ENCODE results near the gene ZNF141.
"Not testable (repeated sequence)": the region's sequence is repeated elsewhere in the genome, so short reads cannot be mapped to it uniquely, and the experiment has no call there.

Gene ZNF141

GRCh38 chr4:337143-337931, at the start of gene ZNF141:
Gene ZNF141 (plus strand): TSS chr4:337814. CDS start chr4:337984, 170 bp downstream.
- peak; percentile 95 for DNase-seq

- DNase-seq, result no peak
These were observed 48.7 kb upstream of the ZNF141 start for GRCh38 chr4:288891-289290.

GRCh38 chr4:294732-295131, 42.9 kb upstream of the ZNF141 start:
- DNase-seq, result no peak

GRCh38 chr4:302381-302780, 35.2 kb upstream of the ZNF141 start:
- no peak for DNase-seq

DNA sequence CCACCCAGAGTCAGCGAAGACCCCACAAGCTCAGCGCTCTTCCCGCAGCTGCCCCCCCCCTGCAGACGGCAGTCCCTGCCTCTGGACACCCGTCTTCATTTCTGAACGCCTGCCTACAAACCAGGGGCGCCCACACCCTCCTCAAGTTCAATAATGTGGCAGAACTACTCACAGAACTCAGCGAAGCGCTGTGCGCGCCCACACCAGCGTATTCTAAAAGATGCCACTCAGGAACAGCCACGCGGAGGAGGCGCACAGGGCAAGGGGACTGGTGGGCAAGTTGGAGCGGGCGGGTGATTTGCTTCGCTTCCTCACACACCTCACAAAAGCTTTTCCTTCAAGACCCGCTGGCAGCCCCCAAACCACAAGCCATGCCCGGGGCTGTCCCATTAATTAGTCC, 33.1 kb upstream of the ZNF141 start:
- DNase-seq, result not testable (repeated sequence)

DNA sequence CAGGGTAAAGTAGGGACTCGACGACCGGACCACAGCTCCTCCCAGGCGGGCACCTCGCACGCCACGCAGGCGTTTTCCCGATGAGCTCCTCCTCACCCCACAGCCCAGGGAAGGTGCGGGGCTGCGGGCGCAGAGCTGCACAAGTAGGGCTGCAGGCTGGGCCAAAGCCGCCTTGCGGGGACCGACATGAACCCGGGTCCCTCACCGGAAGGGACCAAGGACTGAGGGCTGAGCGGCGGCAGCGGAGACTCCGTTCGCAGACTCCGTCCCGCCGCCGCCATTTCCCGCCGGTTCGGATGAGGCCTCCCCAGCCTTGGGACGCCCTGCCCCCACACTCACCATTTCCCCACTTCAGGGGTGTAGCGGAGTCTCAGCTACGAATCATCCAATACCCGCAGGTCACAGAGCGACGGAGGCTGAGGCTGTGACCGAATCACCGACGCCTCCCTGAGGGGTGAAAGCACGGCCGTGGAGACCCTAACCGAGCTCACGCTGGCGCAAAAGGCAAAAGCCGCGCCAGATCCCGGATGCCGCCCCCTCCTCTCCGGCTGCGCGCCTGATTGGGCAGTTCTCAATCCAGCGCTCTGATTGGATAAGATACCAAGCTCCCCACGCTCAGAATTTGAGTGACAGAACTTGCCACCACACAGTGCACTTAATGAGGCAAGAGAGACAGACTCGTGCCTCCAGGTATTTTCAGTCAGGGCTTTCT, 32.5 kb upstream of the ZNF141 start, which contains the start of gene ZNF732:
Gene ZNF732 (minus strand): TSS at position 506 of the 712 bp plus-strand sequence. CDS start 164 bp downstream, at position 342.
- DNase-seq, result no peak

GRCh38 chr4:306551-306961, 31.1 kb upstream of the ZNF141 start:
- peak in 1 of 2 donors; percentile 26 for DNase-seq

GRCh38 chr4:309807-310206, 27.8 kb upstream of the ZNF141 start:
- DNase-seq, result no peak

DNA sequence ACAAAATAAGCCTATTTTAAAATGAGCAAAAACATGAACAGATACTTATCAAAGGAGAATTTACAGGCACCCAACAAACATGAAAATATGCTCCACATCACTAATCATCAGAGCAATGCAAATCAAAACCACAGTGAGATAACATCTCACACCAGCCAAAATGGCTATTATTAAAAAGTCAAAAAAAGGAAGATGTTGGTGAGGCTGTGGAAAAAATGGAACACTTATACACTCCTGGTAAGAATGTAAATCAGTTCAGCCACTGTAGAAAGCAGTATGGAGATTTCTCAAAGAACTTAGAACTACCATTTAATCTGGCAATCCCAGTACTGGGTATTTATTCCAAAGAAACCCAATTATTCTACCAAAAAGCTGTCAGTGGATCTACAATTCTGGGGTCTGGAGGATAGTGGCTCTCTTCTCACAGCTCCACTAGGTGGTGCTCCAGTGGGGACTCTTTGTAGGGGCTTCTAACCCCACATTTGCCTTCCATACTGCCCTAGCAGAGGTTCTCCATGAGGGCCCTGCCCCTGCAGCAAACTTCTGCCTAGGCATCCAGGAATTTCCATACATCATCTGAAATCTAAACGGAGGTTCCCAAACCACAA, 23.2 kb upstream of the ZNF141 start:
- DNase-seq, result no peak

DNA sequence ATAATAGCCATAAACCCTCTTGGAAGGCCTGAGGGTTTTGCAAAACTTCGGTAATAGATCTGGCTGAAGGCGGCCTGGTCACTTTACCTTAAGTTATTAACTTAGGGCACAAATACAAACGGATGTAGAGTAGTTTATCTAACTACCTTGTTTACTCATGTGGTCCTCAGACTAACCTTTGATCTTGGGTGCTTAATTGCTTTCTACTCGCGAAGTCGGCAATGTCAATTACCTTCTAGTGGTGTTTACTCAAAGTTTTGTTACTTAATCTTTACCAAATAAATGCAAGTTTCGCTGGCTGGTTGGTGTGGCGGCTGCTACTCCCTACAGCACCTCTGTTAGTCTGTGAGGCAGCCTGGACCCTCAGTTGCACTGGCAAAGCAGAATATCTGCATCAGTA, 8.9 kb upstream of the ZNF141 start:
- DNase-seq, result no peak

DNA sequence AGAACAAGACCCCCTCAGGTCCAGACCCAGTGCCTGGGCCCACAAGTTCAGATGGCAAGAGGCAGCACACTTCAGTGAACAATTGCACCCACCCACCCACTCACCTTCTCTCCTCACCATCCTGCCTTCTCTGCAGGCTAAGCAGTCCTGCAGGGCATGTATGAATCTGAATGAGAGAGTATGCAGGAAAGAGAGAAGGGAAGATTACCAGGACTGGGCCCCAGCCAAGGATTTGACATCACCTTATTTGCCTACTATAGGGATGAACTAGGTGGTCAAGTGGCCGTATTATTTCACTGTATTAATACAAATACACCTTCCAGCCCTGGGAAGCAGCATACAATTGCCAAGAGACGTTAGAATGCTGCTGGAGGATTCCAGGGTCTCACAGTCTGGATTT, 2.1 kb upstream of the ZNF141 start:
- no peak for DNase-seq

- DNase-seq, result no peak
These were observed 1.3 kb upstream of the ZNF141 start for GRCh38 chr4:336099-336892.

GRCh38 chr4:336893-337142, 796 bp upstream of the ZNF141 start:
- DNase-seq, result no peak

GRCh38 chr4:337932-338758, 531 bp downstream of the ZNF141 start:
- DNase-seq, result peak in 1 of 2 donors; percentile 13

DNA sequence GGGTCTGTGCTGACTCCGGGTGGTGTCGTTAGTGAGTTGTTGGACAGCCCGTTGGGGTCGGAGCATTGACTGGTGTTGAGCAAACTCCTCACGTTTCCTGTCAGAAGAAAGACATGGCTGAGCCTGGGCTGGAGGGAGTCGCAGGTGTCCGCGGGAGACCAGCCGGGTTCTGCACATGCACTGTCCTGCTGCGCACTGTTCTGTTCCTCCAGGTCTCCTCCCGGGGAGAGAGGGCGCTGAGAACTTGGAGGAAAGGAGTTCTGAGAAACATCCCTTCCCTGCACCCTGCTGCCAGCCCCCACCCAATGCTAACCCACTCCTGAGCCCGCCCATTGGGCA, 1.1 kb downstream of the ZNF141 start:
- DNase-seq, result no peak

GRCh38 chr4:340011-340410, 2.4 kb downstream of the ZNF141 start:
- no peak for DNase-seq

GRCh38 chr4:373062-373839, 35.6 kb downstream of the ZNF141 start:
- no peak for DNase-seq

- DNase-seq, result no peak
These were observed 36.9 kb downstream of the ZNF141 start for GRCh38 chr4:374298-375160.

GRCh38 chr4:384311-385010, 46.8 kb downstream of the ZNF141 start:
- DNase-seq, result no peak

Data from CD4-positive, alpha-beta T cell treated with Interleukin-4 for 1 hour (primary cell).